Breast epithelium (tissue), 3 donors: ENCODE results near the gene LRRC61.

Experiments used
- POLR2AphosphoS5 ChIP-seq, 3 donors: sonication (generic); formaldehyde crosslinking; IDR thresholded peaks; one replicate each; pipeline ENCODE4 v1.6.1; 2017; ENCODE audit warnings: antibody characterized with exemption in 3 of 3
- TF ChIP-seq, protein P1 (sequence below), 3 donors: fragments of 450-650 bp; IDR thresholded peaks; one replicate each; pipeline ENCODE4 v1.5.1; 2016 to 2017; ENCODE audit warnings: antibody characterized with exemption in 3 of 3, mild to moderate bottlenecking in 3 of 3, moderate library complexity in 3 of 3

DNA sequence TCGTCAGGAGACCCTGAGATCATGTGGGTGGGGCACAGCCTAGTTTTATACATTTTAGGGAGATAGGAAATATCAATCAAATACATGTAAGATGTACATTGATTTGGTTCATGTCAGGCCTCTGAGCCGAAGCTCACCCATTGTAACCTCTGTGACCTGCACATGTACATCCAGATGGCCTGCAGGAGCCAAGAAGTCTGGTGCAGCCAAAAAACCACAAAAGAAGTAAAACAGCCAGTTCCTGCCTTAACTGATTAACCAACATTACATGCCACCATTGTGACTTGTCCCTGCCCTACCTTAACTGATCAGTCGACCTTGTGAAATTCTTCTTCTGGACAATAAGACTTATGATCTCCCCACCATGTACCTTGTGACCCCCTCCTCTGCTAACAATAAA, 16.0 kb upstream of the LRRC61 start:
- TF ChIP-seq, protein P1, sequence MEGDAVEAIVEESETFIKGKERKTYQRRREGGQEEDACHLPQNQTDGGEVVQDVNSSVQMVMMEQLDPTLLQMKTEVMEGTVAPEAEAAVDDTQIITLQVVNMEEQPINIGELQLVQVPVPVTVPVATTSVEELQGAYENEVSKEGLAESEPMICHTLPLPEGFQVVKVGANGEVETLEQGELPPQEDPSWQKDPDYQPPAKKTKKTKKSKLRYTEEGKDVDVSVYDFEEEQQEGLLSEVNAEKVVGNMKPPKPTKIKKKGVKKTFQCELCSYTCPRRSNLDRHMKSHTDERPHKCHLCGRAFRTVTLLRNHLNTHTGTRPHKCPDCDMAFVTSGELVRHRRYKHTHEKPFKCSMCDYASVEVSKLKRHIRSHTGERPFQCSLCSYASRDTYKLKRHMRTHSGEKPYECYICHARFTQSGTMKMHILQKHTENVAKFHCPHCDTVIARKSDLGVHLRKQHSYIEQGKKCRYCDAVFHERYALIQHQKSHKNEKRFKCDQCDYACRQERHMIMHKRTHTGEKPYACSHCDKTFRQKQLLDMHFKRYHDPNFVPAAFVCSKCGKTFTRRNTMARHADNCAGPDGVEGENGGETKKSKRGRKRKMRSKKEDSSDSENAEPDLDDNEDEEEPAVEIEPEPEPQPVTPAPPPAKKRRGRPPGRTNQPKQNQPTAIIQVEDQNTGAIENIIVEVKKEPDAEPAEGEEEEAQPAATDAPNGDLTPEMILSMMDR (IDR thresholded peaks at IDR 0.05), result no peak
- TF ChIP-seq POLR2AphosphoS5 (IDR thresholded peaks at IDR 0.05), result no peak
